Breast epithelium (tissue), 3 donors: Measurements from ENCODE around the gene TMEM178A.

ENCODE experiments used
- CTCF ChIP-seq, 3 donors: fragments of 450-650 bp; IDR thresholded peaks; one replicate each; pipeline ENCODE4 v1.5.1; 2016 to 2017; ENCODE audit warnings: antibody characterized with exemption in 3 of 3, mild to moderate bottlenecking in 3 of 3, moderate library complexity in 3 of 3
- POLR2A ChIP-seq: fragments of 450-650 bp; IDR thresholded peaks from one replicate; pipeline ENCODE4 v1.6.1; 2016; ENCODE audit warnings: antibody characterized with exemption, mild to moderate bottlenecking, moderate library complexity
- POLR2AphosphoS5 ChIP-seq, 3 donors: sonication (generic); formaldehyde crosslinking; IDR thresholded peaks; one replicate each; pipeline ENCODE4 v1.6.1; 2017; ENCODE audit warnings: antibody characterized with exemption in 3 of 3

GRCh38 chr2:39647104-39647765 lies 18.5 kb upstream of the TMEM178A start:
- TF ChIP-seq CTCF (IDR thresholded peaks at IDR 0.05): no peak
- no peak for TF ChIP-seq POLR2AphosphoS5 (IDR thresholded peaks at IDR 0.05)
- TF ChIP-seq POLR2A: no peak
